ENCODE results near the gene OLA1. TPM values are rescaled to one million over a fixed set of nuclear protein-coding genes. Genes with fewer than 3 reads are reported as not detected.

Gene OLA1
- total and polyA plus RNA-seq, 9 of the 15 experiments (the other 6 are each of a cell fraction or from before 2014, with no cell fraction given), result 208 to 353 (median 225) TPM

GRCh38 chr2:174184915-174185314, 63.4 kb downstream of the OLA1 start:
- CTCF ChIA-PET (ENCODE audit: low intra/inter-chr PET ratio), result no interaction called here
- H3K4me3 ChIP-seq, result no peak overlapping the region
- no peaks in the 10 kb centered on the region for H3K9me1 ChIP-seq (ENCODE audit: control insufficient read depth, insufficient read depth, low read length)
- ATAC-seq, result no peak
- H3K9me3 ChIP-seq (replicated peaks; ENCODE audit: control insufficient read depth, insufficient read depth, low read depth, low read length), result no peaks in the 10 kb centered on the region
- H3K36me3 ChIP-seq (ENCODE audit: control insufficient read depth, insufficient read depth, low read length), result peaks cover 29% of the 10 kb centered on the region
- DNase-seq (ENCODE audit: extremely low read depth in 1 of 4, low spot score in 3 of 4), result no peak
- intact Hi-C loops (cut with micrococcal nuclease), result no loop called here
- no peak overlapping the region for H3K9ac ChIP-seq (ENCODE audit: insufficient read depth in 1 of 2, low read depth in 2 of 2, low read length in 2 of 2)
- peaks cover 7% of the 10 kb centered on the region for H4K20me1 ChIP-seq (replicated peaks; ENCODE audit: control insufficient read depth, insufficient read depth, low read length)
- H3K27ac ChIP-seq (ENCODE audit: extremely low read depth, low read depth, low read length), result no peak overlapping the region
- no peak overlapping the region for H2AFZ ChIP-seq (ENCODE audit: low read depth, low read length)
- in situ Hi-C loops (cut with MboI), result no loop called here
- no TSS peak for BruUV-seq (replicated peaks)
- POLR2A ChIA-PET, result no interaction called here
- peaks cover 0 to 9% of the 10 kb centered on the region in 2 experiments; a peak in 2 of 5 replicates for H3K4me1 ChIP-seq (replicated peaks in 1 of 2; ENCODE audit: control insufficient read depth in 2 of 2, insufficient read depth in 2 of 2, low read length in 2 of 2)
- no peak overlapping the region for H3K4me2 ChIP-seq (ENCODE audit: insufficient read depth, low read length)
- H3K79me2 ChIP-seq (ENCODE audit: control insufficient read depth, insufficient read depth, low read length), result peaks cover 69% of the 10 kb centered on the region
- WGBS (ENCODE audit: insufficient coverage, low coverage, missing lambda C conversion rate), result 92% methylated on average over 1 of the region's 1 CpG
- H3K27me3 ChIP-seq (ENCODE audit: control insufficient read depth in 2 of 2, insufficient read depth in 2 of 2, low read length in 2 of 2), result no peaks in the 10 kb centered on the region
- FAIRE-seq, result no peak
- TF ChIP-seq, protein P1, sequence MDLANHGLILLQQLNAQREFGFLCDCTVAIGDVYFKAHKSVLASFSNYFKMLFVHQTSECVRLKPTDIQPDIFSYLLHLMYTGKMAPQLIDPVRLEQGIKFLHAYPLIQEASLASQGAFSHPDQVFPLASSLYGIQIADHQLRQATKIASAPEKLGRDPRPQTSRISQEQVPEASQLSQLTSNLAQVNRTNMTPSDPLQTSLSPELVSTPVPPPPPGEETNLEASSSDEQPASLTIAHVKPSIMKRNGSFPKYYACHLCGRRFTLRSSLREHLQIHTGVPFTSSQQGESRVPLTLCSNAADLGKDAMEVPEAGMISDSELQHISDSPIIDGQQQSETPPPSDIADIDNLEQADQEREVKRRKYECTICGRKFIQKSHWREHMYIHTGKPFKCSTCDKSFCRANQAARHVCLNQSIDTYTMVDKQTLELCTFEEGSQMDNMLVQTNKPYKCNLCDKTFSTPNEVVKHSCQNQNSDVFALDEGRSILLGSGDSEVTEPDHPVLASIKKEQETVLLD (IDR thresholded peaks at IDR 0.05), result no peak
- TF ChIP-seq TCF7L2 (IDR thresholded peaks at IDR 0.05; ENCODE audit: low read depth, low read length) (no peak), PHTF2 (CRISPR knock-in tag; IDR thresholded peaks at IDR 0.05) (no peak), CHD4 (IDR thresholded peaks at IDR 0.05; ENCODE audit: insufficient read depth, insufficient replicate concordance, low read depth, low read length, poor library complexity, severe bottlenecking) (no peak), CBX1 (IDR thresholded peaks at IDR 0.05; ENCODE audit: low read depth) (no peak), TFAP4 (CRISPR knock-in tag; IDR thresholded peaks at IDR 0.05; ENCODE audit: borderline replicate concordance) (no peak), ZNF561 (CRISPR knock-in tag; conservative IDR thresholded peaks at IDR 0.05) (no peak), PHB (CRISPR knock-in tag; IDR thresholded peaks at IDR 0.05) (no peak), UBTF (IDR thresholded peaks at IDR 0.05; ENCODE audit: borderline replicate concordance in 1 of 2, low read depth in 2 of 2, low read length in 2 of 2) (no peak), NR2F6 (CRISPR knock-in tag; IDR thresholded peaks at IDR 0.05) (no peak), FOXM1 (IDR thresholded peaks at IDR 0.05; ENCODE audit: low read depth) (no peak), FOXM1 (CRISPR knock-in tag; IDR thresholded peaks at IDR 0.05; ENCODE audit: low read depth) (no peak)
- TF ChIP-seq, protein P2, sequence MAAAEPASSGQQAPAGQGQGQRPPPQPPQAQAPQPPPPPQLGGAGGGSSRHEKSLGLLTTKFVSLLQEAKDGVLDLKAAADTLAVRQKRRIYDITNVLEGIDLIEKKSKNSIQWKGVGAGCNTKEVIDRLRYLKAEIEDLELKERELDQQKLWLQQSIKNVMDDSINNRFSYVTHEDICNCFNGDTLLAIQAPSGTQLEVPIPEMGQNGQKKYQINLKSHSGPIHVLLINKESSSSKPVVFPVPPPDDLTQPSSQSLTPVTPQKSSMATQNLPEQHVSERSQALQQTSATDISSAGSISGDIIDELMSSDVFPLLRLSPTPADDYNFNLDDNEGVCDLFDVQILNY (CRISPR knock-in tag; IDR thresholded peaks at IDR 0.05), result no peak
- TF ChIP-seq, protein P3, sequence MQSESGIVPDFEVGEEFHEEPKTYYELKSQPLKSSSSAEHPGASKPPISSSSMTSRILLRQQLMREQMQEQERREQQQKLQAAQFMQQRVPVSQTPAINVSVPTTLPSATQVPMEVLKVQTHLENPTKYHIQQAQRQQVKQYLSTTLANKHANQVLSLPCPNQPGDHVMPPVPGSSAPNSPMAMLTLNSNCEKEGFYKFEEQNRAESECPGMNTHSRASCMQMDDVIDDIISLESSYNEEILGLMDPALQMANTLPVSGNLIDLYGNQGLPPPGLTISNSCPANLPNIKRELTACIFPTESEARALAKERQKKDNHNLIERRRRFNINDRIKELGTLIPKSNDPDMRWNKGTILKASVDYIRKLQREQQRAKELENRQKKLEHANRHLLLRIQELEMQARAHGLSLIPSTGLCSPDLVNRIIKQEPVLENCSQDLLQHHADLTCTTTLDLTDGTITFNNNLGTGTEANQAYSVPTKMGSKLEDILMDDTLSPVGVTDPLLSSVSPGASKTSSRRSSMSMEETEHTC (IDR thresholded peaks at IDR 0.05), result no peak
- TF ChIP-seq, protein P4, sequence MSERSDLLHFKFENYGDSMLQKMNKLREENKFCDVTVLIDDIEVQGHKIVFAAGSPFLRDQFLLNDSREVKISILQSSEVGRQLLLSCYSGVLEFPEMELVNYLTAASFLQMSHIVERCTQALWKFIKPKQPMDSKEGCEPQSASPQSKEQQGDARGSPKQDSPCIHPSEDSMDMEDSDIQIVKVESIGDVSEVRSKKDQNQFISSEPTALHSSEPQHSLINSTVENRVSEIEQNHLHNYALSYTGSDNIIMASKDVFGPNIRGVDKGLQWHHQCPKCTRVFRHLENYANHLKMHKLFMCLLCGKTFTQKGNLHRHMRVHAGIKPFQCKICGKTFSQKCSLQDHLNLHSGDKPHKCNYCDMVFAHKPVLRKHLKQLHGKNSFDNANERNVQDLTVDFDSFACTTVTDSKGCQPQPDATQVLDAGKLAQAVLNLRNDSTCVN (CRISPR knock-in tag; IDR thresholded peaks at IDR 0.05), result no peak

Measured in K562 (cell line).